Measurements from ENCODE around the gene CASK. TPM values are rescaled to one million over a fixed set of nuclear protein-coding genes. Genes with fewer than 3 reads are reported as not detected.

Gene CASK
- total and polyA plus RNA-seq, 9 of the 15 experiments (the other 6 are each of a cell fraction or from before 2014, with no cell fraction given), result 1.3 to 7.4 (median 5.2) TPM

DNA sequence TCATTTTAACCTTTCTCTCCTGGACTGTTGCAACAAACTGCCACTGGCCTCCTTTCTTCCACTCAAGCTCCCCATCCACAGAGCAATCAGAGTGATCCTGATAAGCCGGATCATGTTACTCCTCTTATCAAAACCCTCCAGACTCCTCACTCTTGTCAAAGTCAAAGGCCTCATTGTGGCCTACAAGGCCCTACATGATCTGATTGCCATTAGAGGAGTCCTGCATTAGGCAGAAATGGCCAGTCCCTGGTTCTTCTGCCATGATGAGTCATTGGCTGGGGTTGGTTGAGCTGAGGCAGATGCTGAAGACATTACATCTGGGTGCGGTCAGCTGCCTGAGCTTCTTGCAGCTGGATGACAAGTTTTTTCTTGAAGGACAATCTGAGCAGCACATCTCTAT, 32.7 kb upstream of the CASK start (continued):
- TF ChIP-seq, protein P1, sequence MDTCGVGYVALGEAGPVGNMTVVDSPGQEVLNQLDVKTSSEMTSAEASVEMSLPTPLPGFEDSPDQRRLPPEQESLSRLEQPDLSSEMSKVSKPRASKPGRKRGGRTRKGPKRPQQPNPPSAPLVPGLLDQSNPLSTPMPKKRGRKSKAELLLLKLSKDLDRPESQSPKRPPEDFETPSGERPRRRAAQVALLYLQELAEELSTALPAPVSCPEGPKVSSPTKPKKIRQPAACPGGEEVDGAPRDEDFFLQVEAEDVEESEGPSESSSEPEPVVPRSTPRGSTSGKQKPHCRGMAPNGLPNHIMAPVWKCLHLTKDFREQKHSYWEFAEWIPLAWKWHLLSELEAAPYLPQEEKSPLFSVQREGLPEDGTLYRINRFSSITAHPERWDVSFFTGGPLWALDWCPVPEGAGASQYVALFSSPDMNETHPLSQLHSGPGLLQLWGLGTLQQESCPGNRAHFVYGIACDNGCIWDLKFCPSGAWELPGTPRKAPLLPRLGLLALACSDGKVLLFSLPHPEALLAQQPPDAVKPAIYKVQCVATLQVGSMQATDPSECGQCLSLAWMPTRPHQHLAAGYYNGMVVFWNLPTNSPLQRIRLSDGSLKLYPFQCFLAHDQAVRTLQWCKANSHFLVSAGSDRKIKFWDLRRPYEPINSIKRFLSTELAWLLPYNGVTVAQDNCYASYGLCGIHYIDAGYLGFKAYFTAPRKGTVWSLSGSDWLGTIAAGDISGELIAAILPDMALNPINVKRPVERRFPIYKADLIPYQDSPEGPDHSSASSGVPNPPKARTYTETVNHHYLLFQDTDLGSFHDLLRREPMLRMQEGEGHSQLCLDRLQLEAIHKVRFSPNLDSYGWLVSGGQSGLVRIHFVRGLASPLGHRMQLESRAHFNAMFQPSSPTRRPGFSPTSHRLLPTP (IDR thresholded peaks at IDR 0.05; ENCODE audit: borderline replicate concordance, extremely low read depth, insufficient read length), result no peak
- TF ChIP-seq SMAD4 (CRISPR knock-in tag; conservative IDR thresholded peaks at IDR 0.05) (peak; percentile 65), ZNF584 (CRISPR knock-in tag; IDR thresholded peaks at IDR 0.05; ENCODE audit: low read depth) (peak; percentile 68; the same call in 1 of the 2 replicates), FOXA1 (IDR thresholded peaks at IDR 0.05; ENCODE audit: borderline replicate concordance) (no peak), NCOR1 (IDR thresholded peaks at IDR 0.05) (peak; percentile 82), DMBX1 (CRISPR knock-in tag; IDR thresholded peaks at IDR 0.05; ENCODE audit: borderline replicate concordance) (0 out of 2 replicates have a peak, but pooled peaks have one; percentile 53), KLF1 (tag; IDR thresholded peaks at IDR 0.05) (no peak), ZNF212 (CRISPR knock-in tag; IDR thresholded peaks at IDR 0.05) (no peak), ETV5 (CRISPR knock-in tag; IDR thresholded peaks at IDR 0.05; ENCODE audit: low read depth) (no peak), ZNF518B (CRISPR knock-in tag; IDR thresholded peaks at IDR 0.05) (no peak), BMI1 (IDR thresholded peaks at IDR 0.05; ENCODE audit: low read length) (no peak), POLR2AphosphoS5 (IDR thresholded peaks at IDR 0.05; ENCODE audit: control insufficient read depth, insufficient read depth, low read depth, low read length) (peak; percentile 59; the same call in 1 of the 2 replicates), SMARCE1 (IDR thresholded peaks at IDR 0.05) (peak; percentile 84; the same call in 1 of the 2 replicates), MAFG (tag; conservative IDR thresholded peaks at IDR 0.05) (peak; percentile 47; the same call in 1 of the 2 replicates), HES1 (IDR thresholded peaks at IDR 0.05; ENCODE audit: low read depth) (peak; percentile 80), BACH1 (tag; IDR thresholded peaks at IDR 0.05) (no peak), MCM3 (IDR thresholded peaks at IDR 0.05) (no peak), ZNF785 (CRISPR knock-in tag; IDR thresholded peaks at IDR 0.05) (no peak)
- TF ChIP-seq, protein P2, sequence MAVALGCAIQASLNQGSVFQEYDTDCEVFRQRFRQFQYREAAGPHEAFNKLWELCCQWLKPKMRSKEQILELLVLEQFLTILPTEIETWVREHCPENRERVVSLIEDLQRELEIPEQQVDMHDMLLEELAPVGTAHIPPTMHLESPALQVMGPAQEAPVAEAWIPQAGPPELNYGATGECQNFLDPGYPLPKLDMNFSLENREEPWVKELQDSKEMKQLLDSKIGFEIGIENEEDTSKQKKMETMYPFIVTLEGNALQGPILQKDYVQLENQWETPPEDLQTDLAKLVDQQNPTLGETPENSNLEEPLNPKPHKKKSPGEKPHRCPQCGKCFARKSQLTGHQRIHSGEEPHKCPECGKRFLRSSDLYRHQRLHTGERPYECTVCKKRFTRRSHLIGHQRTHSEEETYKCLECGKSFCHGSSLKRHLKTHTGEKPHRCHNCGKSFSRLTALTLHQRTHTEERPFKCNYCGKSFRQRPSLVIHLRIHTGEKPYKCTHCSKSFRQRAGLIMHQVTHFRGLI (CRISPR knock-in tag; IDR thresholded peaks at IDR 0.05), result no peak
- TF ChIP-seq, protein P3, sequence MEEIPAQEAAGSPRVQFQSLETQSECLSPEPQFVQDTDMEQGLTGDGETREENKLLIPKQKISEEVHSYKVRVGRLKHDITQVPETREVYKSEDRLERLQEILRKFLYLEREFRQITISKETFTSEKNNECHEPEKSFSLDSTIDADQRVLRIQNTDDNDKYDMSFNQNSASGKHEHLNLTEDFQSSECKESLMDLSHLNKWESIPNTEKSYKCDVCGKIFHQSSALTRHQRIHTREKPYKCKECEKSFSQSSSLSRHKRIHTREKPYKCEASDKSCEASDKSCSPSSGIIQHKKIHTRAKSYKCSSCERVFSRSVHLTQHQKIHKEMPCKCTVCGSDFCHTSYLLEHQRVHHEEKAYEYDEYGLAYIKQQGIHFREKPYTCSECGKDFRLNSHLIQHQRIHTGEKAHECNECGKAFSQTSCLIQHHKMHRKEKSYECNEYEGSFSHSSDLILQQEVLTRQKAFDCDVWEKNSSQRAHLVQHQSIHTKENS (CRISPR knock-in tag; IDR thresholded peaks at IDR 0.05), result no peak
